GM23248 (cell line): ENCODE data around the gene MAEL. TPM values are rescaled to one million over a fixed set of nuclear protein-coding genes. Genes with fewer than 3 reads are reported as not detected.

Experiments used
- DNase-seq: peaks from one replicate; pipeline ENCODE4 v3.0.0-alpha.2; 2015
- H2AFZ ChIP-seq: fragments of 200-600 bp; sonication (generic); 2 replicates; pipeline ENCODE4 v1.6.1; 2016; ENCODE audit warnings: antibody characterized with exemption
- H3F3A ChIP-seq: fragments of 200-600 bp; sonication (generic); 2 replicates; pipeline ENCODE4 v1.6.1; 2016; ENCODE audit warnings: mild to moderate bottlenecking, antibody characterized with exemption, mixed run types; ENCODE audit not compliant: insufficient read depth
- H3K27ac ChIP-seq: fragments of 200-600 bp; sonication (generic); 2 replicates; pipeline ENCODE4 v1.5.1; 2016; ENCODE audit warnings: mild to moderate bottlenecking
- H3K27me3 ChIP-seq: fragments of 200-600 bp; sonication (generic); replicated peaks from 2 replicates; pipeline ENCODE4 v1.6.1; 2016; ENCODE audit warnings: mild to moderate bottlenecking; ENCODE audit not compliant: insufficient read depth
- H3K36me3 ChIP-seq: fragments of 200-600 bp; sonication (generic); 2 replicates; pipeline ENCODE4 v1.6.1; 2016; ENCODE audit warnings: low read depth, mild to moderate bottlenecking
- H3K4me1 ChIP-seq: fragments of 200-600 bp; sonication (generic); 2 replicates; pipeline ENCODE4 v1.6.1; 2016; ENCODE audit warnings: mild to moderate bottlenecking; ENCODE audit not compliant: insufficient read depth
- H3K4me2 ChIP-seq: fragments of 200-600 bp; sonication (generic); one replicate; pipeline ENCODE4 v1.6.1; 2016; ENCODE audit warnings: mild to moderate bottlenecking; ENCODE audit not compliant: unreplicated experiment
- H3K4me3 ChIP-seq: fragments of 200-600 bp; sonication (generic); 2 replicates; pipeline ENCODE4 v1.5.1; 2016; ENCODE audit warnings: mild to moderate bottlenecking
- H3K79me2 ChIP-seq: fragments of 200-600 bp; sonication (generic); 2 replicates; pipeline ENCODE4 v1.6.1; 2016; ENCODE audit warnings: mild to moderate bottlenecking; ENCODE audit not compliant: insufficient read depth
- H3K9ac ChIP-seq: fragments of 200-600 bp; sonication (generic); 2 replicates; pipeline ENCODE4 v1.6.1; 2016; ENCODE audit warnings: mild to moderate bottlenecking
- H3K9me2 ChIP-seq: fragments of 200-600 bp; sonication (generic); 2 replicates; pipeline ENCODE4 v1.6.1; 2016; ENCODE audit warnings: mixed run types, mild to moderate bottlenecking, moderate library complexity; ENCODE audit not compliant: insufficient read depth
- H3K9me3 ChIP-seq: fragments of 200-600 bp; sonication (generic); one replicate; pipeline ENCODE4 v1.6.1; 2017; ENCODE audit warnings: low read depth
- H4K20me1 ChIP-seq: fragments of 200-600 bp; sonication (generic); 2 replicates; pipeline ENCODE4 v1.6.0; 2016; ENCODE audit not compliant: insufficient read depth
- EZH2 ChIP-seq: fragments of 200-600 bp; sonication (generic); IDR thresholded peaks from 2 replicates; pipeline ENCODE4 v1.6.1; 2018; ENCODE audit warnings: antibody characterized with exemption, mild to moderate bottlenecking; ENCODE audit not compliant: insufficient read depth, poor library complexity, severe bottlenecking
- EZH2phosphoT487 ChIP-seq: fragments of 200-600 bp; sonication (generic); IDR thresholded peaks from 2 replicates; pipeline ENCODE4 v1.6.1; 2018; ENCODE audit warnings: antibody characterized with exemption, moderate library complexity, mild to moderate bottlenecking, low read depth; ENCODE audit not compliant: insufficient read depth
- WGBS, 2 experiments: methylation state at CpG; one replicate each; pipeline ENCODE4 v1.1.6; 2015 to 2017; ENCODE audit warnings: low lambda C conversion rate in 2 of 2, low coverage in 1 of 2; ENCODE audit errors: missing lambda C conversion rate in 2 of 2; 5-methylcytosine and 5-hydroxymethylcytosine counted together
- in situ Hi-C: fragments of 300-500 bp; cut with MboI; formaldehyde crosslinking; loops from 2 replicates; pipeline ENCODE4 v1.15.0; 2020
- polyA plus RNA-seq: library from polyadenylated mRNA; unstranded; fragments of >200 nt; fragmentation: Nextera tagmentation; extraction: Ambion mirVana; gene quantifications from 2 replicates; pipeline ENCODE4 v1.2.1, GENCODE V29; 2016
- total RNA-seq: library from RNA; depleted of rRNA; stranded (reverse); fragments of >200 nt; shearing (Covaris generic); gene quantifications from 2 replicates; pipeline ENCODE4 v1.2.3, GENCODE V29; 2014

MAEL gene
- total and polyA plus RNA-seq, 2 experiments from 2014 or later: not detected

DNA sequence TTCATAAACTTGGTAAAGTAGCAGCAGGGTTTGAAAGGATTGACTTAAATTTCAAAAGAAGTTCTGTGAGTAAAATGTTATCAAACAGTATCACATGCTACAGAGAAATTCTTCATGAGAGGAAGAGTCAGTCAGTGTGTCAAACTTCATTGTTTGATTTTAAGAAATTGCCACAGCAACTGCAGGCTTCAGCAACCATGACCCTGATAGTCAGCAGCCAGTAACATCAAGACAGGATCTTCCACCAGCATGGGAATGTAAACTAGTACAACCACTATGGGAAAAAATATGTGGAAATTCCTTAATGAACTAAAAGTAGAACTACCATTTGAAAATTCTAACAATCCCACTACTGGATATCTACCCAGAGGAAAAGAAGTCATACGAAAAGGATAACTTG, 11.5 kb downstream of the MAEL start:
- Histone ChIP-seq H3K27ac (no peak overlapping the region), H2AFZ (no peak overlapping the region), H3F3A (no peaks in the 10 kb centered on the region), H3K27me3 (no peaks in the 10 kb centered on the region), H3K9me2 (no peaks in the 10 kb centered on the region), H3K36me3 (no peaks in the 10 kb centered on the region), H3K4me2 (no peak overlapping the region), H3K9me3 (no peaks in the 10 kb centered on the region), H3K4me3 (no peak overlapping the region), H3K79me2 (no peaks in the 10 kb centered on the region), H3K9ac (no peak overlapping the region), H4K20me1 (no peaks in the 10 kb centered on the region), H3K4me1 (no peaks in the 10 kb centered on the region)
- TF ChIP-seq EZH2 (no peak), EZH2phosphoT487 (no peak)
- WGBS, 2 experiments: 17 to 22% methylated on average over 1 of the region's 1 CpG
- no peak for DNase-seq
- in situ Hi-C loops: no loop called here

DNA sequence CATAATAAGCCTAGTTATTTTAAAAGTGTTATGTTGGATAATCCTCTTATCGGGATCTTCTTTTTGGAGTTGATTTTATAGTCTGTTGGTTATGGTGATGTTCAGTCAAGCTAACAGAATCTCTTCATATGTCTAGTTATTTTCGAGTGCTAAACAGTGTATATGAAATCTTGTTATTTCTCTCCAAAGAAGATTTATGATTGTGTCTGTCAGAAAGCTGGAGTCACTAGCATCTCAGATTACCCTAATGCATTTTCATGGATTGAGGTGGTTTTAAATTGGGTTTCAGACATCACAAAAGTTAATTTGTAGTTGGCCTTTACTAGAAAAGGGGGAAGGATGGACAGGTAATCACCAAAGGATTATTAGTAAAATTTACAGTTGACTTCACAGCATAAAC, 13.3 kb downstream of the MAEL start:
- no peak for DNase-seq
- in situ Hi-C loops: no loop called here
- Histone ChIP-seq H3K9me2 (no peaks in the 10 kb centered on the region), H3F3A (no peaks in the 10 kb centered on the region), H3K9ac (no peak overlapping the region), H3K9me3 (no peaks in the 10 kb centered on the region), H4K20me1 (no peaks in the 10 kb centered on the region), H3K27me3 (no peaks in the 10 kb centered on the region), H3K27ac (no peak overlapping the region), H3K4me3 (no peak overlapping the region), H3K36me3 (no peaks in the 10 kb centered on the region), H3K79me2 (no peaks in the 10 kb centered on the region), H3K4me1 (no peaks in the 10 kb centered on the region), H3K4me2 (no peak overlapping the region), H2AFZ (no peak overlapping the region)
- no peak for TF ChIP-seq EZH2
- no peak for TF ChIP-seq EZH2phosphoT487
- 36 to 45% methylated on average over 2 of the region's 2 CpGs for WGBS, 2 experiments

DNA sequence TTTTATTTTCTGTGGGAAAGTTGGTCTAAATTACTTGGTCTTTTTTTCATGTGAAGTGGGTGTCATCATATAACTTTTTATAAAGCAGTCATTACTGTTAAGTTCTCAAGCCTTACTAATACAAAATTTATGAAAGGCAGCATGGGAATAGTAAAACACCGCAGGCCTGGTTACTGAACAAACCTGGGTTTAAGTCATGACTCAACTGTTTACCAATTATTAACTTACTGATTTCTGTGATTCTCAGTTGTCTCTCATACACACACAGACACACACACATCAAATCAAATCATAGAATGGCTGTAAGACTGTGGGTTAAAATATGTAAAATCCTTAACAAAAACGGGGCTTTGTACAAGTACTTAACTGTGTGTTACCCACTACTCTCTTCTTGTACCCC, 14.6 kb downstream of the MAEL start:
- no peaks in the 10 kb centered on the region for H3F3A ChIP-seq
- TF ChIP-seq EZH2phosphoT487: no peak
- no peak for TF ChIP-seq EZH2
- H3K27ac ChIP-seq: no peak overlapping the region
- H3K27me3 ChIP-seq: no peaks in the 10 kb centered on the region
- DNase-seq: no peak
- H3K36me3 ChIP-seq: no peaks in the 10 kb centered on the region
- WGBS, 2 experiments: 18 to 22% methylated on average over 2 of the region's 2 CpGs
- H3K9me2 ChIP-seq: no peaks in the 10 kb centered on the region
- no peak overlapping the region for H3K9ac ChIP-seq
- H2AFZ ChIP-seq: no peak overlapping the region
- no peaks in the 10 kb centered on the region for H4K20me1 ChIP-seq
- H3K79me2 ChIP-seq: no peaks in the 10 kb centered on the region
- in situ Hi-C loops: no loop called here
- no peak overlapping the region for H3K4me2 ChIP-seq
- H3K9me3 ChIP-seq: no peaks in the 10 kb centered on the region
- no peaks in the 10 kb centered on the region for H3K4me1 ChIP-seq
- H3K4me3 ChIP-seq: no peak overlapping the region

DNA sequence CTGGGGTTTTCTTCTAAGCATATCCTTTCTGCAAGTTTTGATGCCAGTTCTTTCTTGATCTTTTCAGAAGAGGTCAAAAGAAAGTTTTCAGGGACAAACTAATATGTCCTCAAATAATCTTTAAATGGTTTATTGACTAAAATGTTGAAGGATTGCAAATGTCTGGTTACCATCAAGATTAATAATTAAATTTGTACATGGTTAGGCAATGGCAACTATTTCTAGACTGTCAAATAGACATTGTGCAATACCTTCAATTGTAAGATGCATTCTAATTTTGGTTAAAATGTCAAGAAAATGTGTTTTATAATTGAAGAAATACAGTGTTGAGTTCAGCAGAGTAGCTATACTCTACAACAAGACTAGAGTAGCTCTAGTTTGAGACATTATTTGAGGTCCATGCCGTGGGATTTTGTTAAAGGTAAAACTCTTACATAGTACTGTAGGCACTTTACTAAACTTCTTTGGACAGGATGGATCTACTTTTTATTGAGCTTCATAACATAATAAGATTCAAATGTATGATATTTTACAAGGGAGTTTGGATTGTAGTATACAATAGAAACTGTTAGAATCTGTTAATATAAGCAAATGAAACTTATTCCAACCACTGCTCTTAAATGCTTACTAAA, 22.6 kb downstream of the MAEL start:
- Histone ChIP-seq H3K4me3 (no peak overlapping the region), H2AFZ (no peak overlapping the region), H3K9ac (no peak overlapping the region), H3K79me2 (no peaks in the 10 kb centered on the region), H3K9me3 (no peaks in the 10 kb centered on the region), H3K27me3 (no peaks in the 10 kb centered on the region), H3K4me1 (no peaks in the 10 kb centered on the region), H3F3A (no peaks in the 10 kb centered on the region), H3K36me3 (no peaks in the 10 kb centered on the region), H4K20me1 (no peaks in the 10 kb centered on the region), H3K4me2 (no peak overlapping the region), H3K27ac (no peak overlapping the region), H3K9me2 (no peaks in the 10 kb centered on the region)
- no peak for DNase-seq
- WGBS, 2 experiments: 5 to 13% methylated on average over 1 of the region's 1 CpG
- in situ Hi-C loops: no loop called here
- TF ChIP-seq EZH2phosphoT487 (no peak), EZH2 (no peak)

DNA sequence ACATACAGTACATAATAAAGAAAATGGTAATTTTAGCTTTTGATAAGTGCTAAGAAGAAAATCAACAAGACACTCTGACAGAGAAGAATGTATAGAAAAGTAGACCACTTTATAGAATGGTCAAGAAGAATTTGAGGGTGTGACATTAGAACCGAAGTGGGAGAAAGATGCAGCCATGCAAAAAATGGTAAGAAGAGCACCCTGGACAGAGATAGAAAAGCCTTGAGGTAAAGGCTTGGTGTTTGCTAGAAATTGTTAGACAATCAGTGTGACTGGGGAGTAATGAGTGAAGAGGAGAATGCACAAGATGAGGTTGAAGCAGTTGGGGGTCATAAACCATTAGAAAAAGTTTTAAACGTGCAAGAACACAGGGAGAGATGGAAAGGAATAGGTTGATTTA, 23.5 kb downstream of the MAEL start:
- H3K9me3 ChIP-seq: no peaks in the 10 kb centered on the region
- no peaks in the 10 kb centered on the region for H4K20me1 ChIP-seq
- H2AFZ ChIP-seq: no peak overlapping the region
- no peaks in the 10 kb centered on the region for H3K36me3 ChIP-seq
- H3K4me1 ChIP-seq: no peaks in the 10 kb centered on the region
- no peaks in the 10 kb centered on the region for H3K27me3 ChIP-seq
- no peak overlapping the region for H3K4me2 ChIP-seq
- H3K9ac ChIP-seq: no peak overlapping the region
- no peak overlapping the region for H3K27ac ChIP-seq
- TF ChIP-seq EZH2 (no peak), EZH2phosphoT487 (no peak)
- no peak for DNase-seq
- no peaks in the 10 kb centered on the region for H3K9me2 ChIP-seq
- in situ Hi-C loops: no loop called here
- WGBS, 2 experiments: 1 to 7% methylated on average over 2 of the region's 2 CpGs
- H3K79me2 ChIP-seq: no peaks in the 10 kb centered on the region
- no peaks in the 10 kb centered on the region for H3F3A ChIP-seq
- H3K4me3 ChIP-seq: no peak overlapping the region
